Adrenal gland (tissue), 12 donors: ENCODE results near the gene SLC20A1. TPM values are rescaled to one million over a fixed set of nuclear protein-coding genes. Genes with fewer than 3 reads are reported as not detected.

Source experiments
- DNase-seq, 7 donors: peaks; one replicate each; pipeline ENCODE4 v3.0.0-alpha.2; 2019 to 2020
- H3K27ac ChIP-seq, 5 donors: fragments of 200-600 bp; sonication (generic) in 4 of 5; 1 replicate in 3 of 5; 2 replicates in 2 of 5; pipeline versions ENCODE4 v1.5.1 to v1.8.0; 2016 to 2020; ENCODE audit warnings: mild to moderate bottlenecking in 1 of 5
- H3K27me3 ChIP-seq: fragments of 200-600 bp; 2 replicates; pipeline ENCODE4 v1.8.0; 2021
- H3K36me3 ChIP-seq, 2 donors: fragments of 200-600 bp; replicated peaks in 1 of 2; 1 replicate in 1 of 2; 2 replicates in 1 of 2; pipeline versions ENCODE4 v1.5.1 to v1.8.0; 2018 to 2022
- H3K4me1 ChIP-seq, 2 donors: fragments of 200-600 bp; replicated peaks in 1 of 2; 1 replicate in 1 of 2; 2 replicates in 1 of 2; pipeline versions ENCODE4 v1.5.1 to v1.8.0; 2018 to 2021
- H3K4me3 ChIP-seq, 4 donors: fragments of 200-600 bp; sonication (generic) in 3 of 4; one replicate each; pipeline ENCODE4 v1.5.1; 2016 to 2018
- H3K9me3 ChIP-seq, 3 donors: fragments of 200-600 bp; sonication (generic) in 1 of 3; replicated peaks in 1 of 3; 1 replicate in 2 of 3; 2 replicates in 1 of 3; pipeline versions ENCODE4 v1.5.1 to v1.8.0; 2016 to 2021
- CTCF ChIP-seq, 6 experiments: fragments of 450-650 bp in 4 of 6; fragments of 200-600 bp in 2 of 6; sonication (generic) in 1 of 6; IDR thresholded peaks; 1 replicate in 5 of 6; 2 replicates in 1 of 6; pipeline versions ENCODE4 v1.5.1 to v1.8.0; 2016 to 2021; ENCODE audit warnings: antibody characterized with exemption in 6 of 6, mild to moderate bottlenecking in 2 of 6, moderate library complexity in 1 of 6
- POLR2A ChIP-seq, 2 donors: fragments of 450-650 bp; IDR thresholded peaks; one replicate each; pipeline ENCODE4 v1.6.1; 2017; ENCODE audit warnings: antibody characterized with exemption in 2 of 2, mild to moderate bottlenecking in 2 of 2, moderate library complexity in 1 of 2
- WGBS, 4 donors: extraction: QIAGEN DNeasy Blood & Tissue Kit in 2 of 4; methylation state at CpG; one replicate each; pipeline versions ENCODE4 v1.1.5 to v1.1.7; 2013 to 2017; 5-methylcytosine and 5-hydroxymethylcytosine counted together
- intact Hi-C, 2 donors: fragments of 100-400 bp; cut with DNase I; formaldehyde crosslinking; loops; one replicate each; pipeline versions ENCODE4 v1.14.1 to v1.15.0; 2022 to 2023
- polyA plus RNA-seq, 3 donors: library from polyadenylated mRNA; stranded (reverse); fragments of 200-250 nt in 2 of 3; fragments of 350-450 nt in 1 of 3; fragmentation: Illumina TruSeq in 1 of 3; extraction: RNeasy Lipid Tissue Mini Kit (QIAGEN cat#74804) in 1 of 3; gene quantifications; one replicate each; pipeline ENCODE4 v1.2.3, GENCODE V29; 2013 to 2014
- total RNA-seq, 9 donors: library from RNA; depleted of rRNA in 4 of 9; stranded (reverse); fragments of >200 nt in 4 of 9; fragments of 120-200 nt in 1 of 9; fragmentation: NEBNext Ultra II Directional in 1 of 9; extraction: Animal tissue kit (Norgen Biotek cat#: 25700) in 1 of 9; gene quantifications; one replicate each; pipeline versions ENCODE4 v1.1.0 to v1.2.4, GENCODE V29; 2013 to 2023
- donor health status: healthy with polysubstance abuse.
- donor health status: Bipolar disorder and iron deficiency.
- donor health status: DM: yes; HTN: yes; CAD: no.
- donor health status: DM: no; HTN: no; CAD: no.
- donor health status: DM: no; HTN: no; CAD: no.
- donor health status: DM: yes; HTN: yes; CAD: no.

Gene SLC20A1
- total and polyA plus RNA-seq, 12 donors: 6.9 to 28.1 (median 21.5) TPM

GRCh38 chr2:112684415-112684775, 38.7 kb downstream of the SLC20A1 start:
- no peak for DNase-seq
- WGBS, 4 donors: 59 to 74% (median 64%) methylated on average over 3 of the region's 3 CpGs

GRCh38 chr2:112685271-112685884, 39.6 kb downstream of the SLC20A1 start:
- H3K4me3 ChIP-seq: no peak overlapping the region
- WGBS, 4 donors: 86 to 91% (median 89%) methylated on average over 4 of the region's 4 CpGs
- intact Hi-C loops: loop anchor here in 1 of 2 donors (10.0 kb wide), 1 partner anchor 61 kb away; no protein-coding TSS in a partner anchor
- TF ChIP-seq CTCF (IDR thresholded peaks at IDR 0.05) (peak in 1 of 6 experiments; percentile 6), POLR2A (IDR thresholded peaks at IDR 0.05) (no peak)
- no peak overlapping the region for H3K27ac ChIP-seq
- peak in 1 of 7 donors; percentile 4 for DNase-seq
- no peaks in the 10 kb centered on the region for H3K9me3 ChIP-seq
- no peaks in the 10 kb centered on the region for H3K27me3 ChIP-seq
- H3K4me1 ChIP-seq: no peaks in the 10 kb centered on the region
- no peaks in the 10 kb centered on the region for H3K36me3 ChIP-seq

More at GRCh38 chr2:112684415-112684775, 38.7 kb downstream of the SLC20A1 start:
- no peaks in the 10 kb centered on the region for H3K9me3 ChIP-seq
- no peaks in the 10 kb centered on the region for H3K36me3 ChIP-seq
- no peaks in the 10 kb centered on the region for H3K4me1 ChIP-seq
- no peak overlapping the region for H3K4me3 ChIP-seq
- TF ChIP-seq POLR2A (IDR thresholded peaks at IDR 0.05) (no peak), CTCF (IDR thresholded peaks at IDR 0.05) (no peak)
- no peak overlapping the region for H3K27ac ChIP-seq
- H3K27me3 ChIP-seq: no peaks in the 10 kb centered on the region
- intact Hi-C loops: loop anchor here in 1 of 2 donors (10.0 kb wide), 1 partner anchor 60 kb away; no protein-coding TSS in a partner anchor

- intact Hi-C loops: loop anchor here in 1 of 2 donors (10.0 kb wide), 1 partner anchor 62 kb away; no protein-coding TSS in a partner anchor
- Histone ChIP-seq H3K27me3 (no peaks in the 10 kb centered on the region), H3K27ac (no peak overlapping the region), H3K4me3 (no peak overlapping the region), H3K4me1 (peaks cover 0 to 10% of the 10 kb centered on the region in 2 donors), H3K36me3 (no peaks in the 10 kb centered on the region), H3K9me3 (no peaks in the 10 kb centered on the region)
- no peak for TF ChIP-seq CTCF (IDR thresholded peaks at IDR 0.05)
- no peak for TF ChIP-seq POLR2A (IDR thresholded peaks at IDR 0.05)
- WGBS, 4 donors: 75 to 88% (median 79%) methylated on average over 12 to 15 of the region's 15 CpGs
- DNase-seq: peak in 1 of 7 donors; percentile 18
Observed at GRCh38 chr2:112686348-112687217, 40.8 kb downstream of the SLC20A1 start.

GRCh38 chr2:112687522-112687921, 41.8 kb downstream of the SLC20A1 start:
- Histone ChIP-seq H3K27me3 (no peaks in the 10 kb centered on the region), H3K4me3 (no peak overlapping the region), H3K36me3 (no peaks in the 10 kb centered on the region), H3K4me1 (peaks cover 0 to 16% of the 10 kb centered on the region in 2 donors), H3K27ac (no peak overlapping the region), H3K9me3 (no peaks in the 10 kb centered on the region)
- intact Hi-C loops: loop anchor here in 1 of 2 donors (10.0 kb wide), 1 partner anchor 63 kb away; no protein-coding TSS in a partner anchor
- 76 to 84% (median 83%) methylated on average over 6 of the region's 6 CpGs for WGBS, 4 donors
- TF ChIP-seq CTCF (IDR thresholded peaks at IDR 0.05): no peak
- no peak for TF ChIP-seq POLR2A (IDR thresholded peaks at IDR 0.05)
- DNase-seq: peak in 1 of 7 donors; percentile 3
